Pancreas (tissue), 10 donors: ENCODE results near the gene EGFR. TPM values are rescaled to one million over a fixed set of nuclear protein-coding genes. Genes with fewer than 3 reads are reported as not detected.

Experiments
- ATAC-seq, 4 donors: fragments of 200-7000 bp; cut with Tn5 transposase; one replicate each; pipeline versions ENCODE4 v1.8.0 to v1.9.1; 2020; ENCODE audit warnings: mild to moderate bottlenecking in 4 of 4, moderate library complexity in 4 of 4
- DNase-seq, 6 donors: peaks; one replicate each; pipeline ENCODE4 v3.0.0-alpha.2; 2020
- FAIRE-seq: peaks from 2 replicates; lab custom pipeline; 2012; peaks lifted over from hg19 to GRCh38; lab: Jason Lieb, UNC
- H3K27ac ChIP-seq, 4 donors: fragments of 200-600 bp; sonication (generic); 1 replicate in 3 of 4; 2 replicates in 1 of 4; pipeline versions ENCODE4 v1.5.0 to v1.8.0; 2020
- H3K27me3 ChIP-seq, 4 donors: fragments of 200-600 bp; one replicate each; pipeline ENCODE4 v1.8.0; 2021
- H3K36me3 ChIP-seq, 3 donors: fragments of 200-600 bp; sonication (generic) in 1 of 3; one replicate each; pipeline versions ENCODE4 v1.5.0 to v1.8.0; 2020 to 2021
- H3K4me1 ChIP-seq, 3 donors: fragments of 200-600 bp; one replicate each; pipeline ENCODE4 v1.8.0; 2021
- H3K4me3 ChIP-seq, 4 donors: fragments of 200-600 bp; sonication (generic) in 2 of 4; one replicate each; pipeline versions ENCODE4 v1.5.0 to v1.8.0; 2020 to 2021
- H3K9me3 ChIP-seq, 4 donors: fragments of 200-600 bp; one replicate each; pipeline ENCODE4 v1.8.0; 2021
- WGBS, 2 donors: extraction: QIAGEN DNeasy Blood & Tissue Kit; methylation state at CpG; one replicate each; pipeline ENCODE4 v1.1.7; 2013; 5-methylcytosine and 5-hydroxymethylcytosine counted together
- intact Hi-C, 3 donors: fragments of 100-400 bp; cut with DNase I; formaldehyde crosslinking; loops; one replicate each; pipeline versions ENCODE4 v1.11.1 to v1.14.2; 2022
- polyA plus RNA-seq, 2 donors: library from polyadenylated mRNA; stranded (reverse); fragments of 200-250 nt; gene quantifications; one replicate each; pipeline ENCODE4 v1.2.3, GENCODE V29; 2013
- total RNA-seq, 6 donors: library from RNA; stranded (reverse); fragmentation: NEBNext Ultra II Directional in 4 of 6; extraction: Animal tissue kit (Norgen Biotek cat#: 25700) in 4 of 6; gene quantifications; one replicate each; pipeline versions ENCODE4 v1.2.1 to v1.2.4, GENCODE V29; 2021 to 2023
- TF ChIP-seq, protein P1 (sequence below), 4 donors: fragments of 200-600 bp; sonication (generic) in 3 of 4; IDR thresholded peaks; one replicate each; pipeline versions ENCODE4 v1.5.0 to v1.8.0; 2021; ENCODE audit warnings: antibody characterized with exemption in 4 of 4
- donor health status: healthy with polysubstance abuse.
- donor health status: DM: no; HTN: no; CAD: no; lungs with moderate emphysema.
- donor health status: DM: no; HTN: no; CAD: no.
- donor health status: control.
- donor health status: control.
- donor health status: Bipolar disorder and iron deficiency.
- donor health status: DM: yes; HTN: yes; CAD: no.
- donor health status: DM: no; HTN: no; CAD: no.
- donor health status: DM: no; HTN: no; CAD: no.
- donor health status: DM: yes; HTN: yes; CAD: no.

EGFR gene
- total and polyA plus RNA-seq, 8 donors: 5.5 to 38.8 (median 30.3) TPM

- no peak for FAIRE-seq
- no peaks in the 10 kb centered on the region for H3K9me3 ChIP-seq
- intact Hi-C loops: no loop called here
Observed at GRCh38 chr7:55061726-55062499, 43.1 kb downstream of the EGFR start.

DNA sequence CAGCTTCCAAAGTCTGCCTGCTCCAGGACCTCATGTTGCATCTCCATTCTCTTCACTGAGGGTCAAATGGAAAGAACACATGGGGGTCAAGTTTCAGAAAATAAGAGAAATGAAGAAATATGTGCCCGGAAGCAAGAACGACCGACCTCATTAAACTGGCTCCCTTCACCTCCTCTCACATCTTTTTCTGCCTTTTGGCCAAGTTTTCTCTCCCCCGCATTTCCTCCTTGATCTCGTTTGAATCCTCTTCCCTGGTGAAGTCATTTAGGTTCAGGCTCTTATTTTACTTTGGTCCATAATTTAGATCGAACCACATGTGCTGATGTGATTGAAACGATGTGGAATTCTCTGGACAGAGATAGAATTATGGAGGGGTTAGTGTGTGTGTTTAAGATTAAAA, 44.2 kb downstream of the EGFR start:
- no peaks in the 10 kb centered on the region for H3K27me3 ChIP-seq
- H3K9me3 ChIP-seq: no peaks in the 10 kb centered on the region
- DNase-seq (no peak), ATAC-seq (no peak), FAIRE-seq (no peak)
- TF ChIP-seq, protein P1, sequence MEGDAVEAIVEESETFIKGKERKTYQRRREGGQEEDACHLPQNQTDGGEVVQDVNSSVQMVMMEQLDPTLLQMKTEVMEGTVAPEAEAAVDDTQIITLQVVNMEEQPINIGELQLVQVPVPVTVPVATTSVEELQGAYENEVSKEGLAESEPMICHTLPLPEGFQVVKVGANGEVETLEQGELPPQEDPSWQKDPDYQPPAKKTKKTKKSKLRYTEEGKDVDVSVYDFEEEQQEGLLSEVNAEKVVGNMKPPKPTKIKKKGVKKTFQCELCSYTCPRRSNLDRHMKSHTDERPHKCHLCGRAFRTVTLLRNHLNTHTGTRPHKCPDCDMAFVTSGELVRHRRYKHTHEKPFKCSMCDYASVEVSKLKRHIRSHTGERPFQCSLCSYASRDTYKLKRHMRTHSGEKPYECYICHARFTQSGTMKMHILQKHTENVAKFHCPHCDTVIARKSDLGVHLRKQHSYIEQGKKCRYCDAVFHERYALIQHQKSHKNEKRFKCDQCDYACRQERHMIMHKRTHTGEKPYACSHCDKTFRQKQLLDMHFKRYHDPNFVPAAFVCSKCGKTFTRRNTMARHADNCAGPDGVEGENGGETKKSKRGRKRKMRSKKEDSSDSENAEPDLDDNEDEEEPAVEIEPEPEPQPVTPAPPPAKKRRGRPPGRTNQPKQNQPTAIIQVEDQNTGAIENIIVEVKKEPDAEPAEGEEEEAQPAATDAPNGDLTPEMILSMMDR (IDR thresholded peaks at IDR 0.05): no peak
- WGBS, 2 donors: 90 to 94% methylated on average over 7 of the region's 7 CpGs
- H3K4me1 ChIP-seq: peaks cover 0 to 4% (median 2%) of the 10 kb centered on the region in 3 donors
- intact Hi-C loops: no loop called here
- H3K27ac ChIP-seq: no peak overlapping the region
- no peaks in the 10 kb centered on the region for H3K36me3 ChIP-seq
- H3K4me3 ChIP-seq: no peak overlapping the region

More at GRCh38 chr7:55061726-55062499, 43.1 kb downstream of the EGFR start:
- Histone ChIP-seq H3K4me3 (no peak overlapping the region), H3K27me3 (no peaks in the 10 kb centered on the region), H3K4me1 (peaks cover 0 to 4% (median 2%) of the 10 kb centered on the region in 3 donors), H3K27ac (no peak overlapping the region), H3K36me3 (no peaks in the 10 kb centered on the region)
- no peak for DNase-seq
- TF ChIP-seq, protein P1 (IDR thresholded peaks at IDR 0.05): no peak
- WGBS, 2 donors: 84 to 90% methylated on average over 10 of the region's 10 CpGs
- no peak for ATAC-seq

GRCh38 chr7:55063633-55064032, 44.8 kb downstream of the EGFR start:
- no peak for FAIRE-seq
- peaks cover 0 to 4% (median 2%) of the 10 kb centered on the region in 3 donors for H3K4me1 ChIP-seq
- no peaks in the 10 kb centered on the region for H3K27me3 ChIP-seq
- TF ChIP-seq, protein P1 (IDR thresholded peaks at IDR 0.05): no peak
- DNase-seq: no peak
- intact Hi-C loops: no loop called here
- ATAC-seq: no peak
- 88 to 94% methylated on average over 5 of the region's 5 CpGs for WGBS, 2 donors
- no peak overlapping the region for H3K27ac ChIP-seq
- no peaks in the 10 kb centered on the region for H3K36me3 ChIP-seq
- no peaks in the 10 kb centered on the region for H3K9me3 ChIP-seq
- H3K4me3 ChIP-seq: no peak overlapping the region

DNA sequence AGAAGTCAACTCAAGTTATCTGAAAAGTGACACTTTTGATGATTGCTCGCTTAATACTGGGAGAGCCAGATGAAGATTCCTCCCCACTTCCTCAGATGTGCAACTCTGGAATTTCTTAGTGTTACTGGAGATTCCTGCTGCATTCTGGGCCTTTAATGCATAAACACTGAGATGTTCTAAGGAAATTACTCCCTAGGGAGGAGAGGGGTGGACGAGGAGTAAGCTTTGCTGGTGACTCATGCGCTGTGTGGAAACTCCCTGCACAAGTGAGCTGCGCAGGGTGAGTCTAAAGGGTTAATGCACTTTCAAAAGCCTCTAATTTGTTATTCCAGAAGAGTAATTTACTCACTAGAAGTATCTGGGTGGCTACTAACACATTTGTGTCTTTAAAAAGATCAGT, 46.3 kb downstream of the EGFR start:
- no peaks in the 10 kb centered on the region for H3K27me3 ChIP-seq
- WGBS, 2 donors: 80 to 83% methylated on average over 4 of the region's 4 CpGs
- DNase-seq (no peak), FAIRE-seq (no peak), ATAC-seq (peak in 3 of 4 donors; percentile 51 to 73 (median 66))
- intact Hi-C loops: no loop called here
- H3K27ac ChIP-seq: peak overlapping the region; percentile 6 to 66 (median 40)
- H3K9me3 ChIP-seq: no peaks in the 10 kb centered on the region
- no peaks in the 10 kb centered on the region for H3K36me3 ChIP-seq
- peaks cover 0 to 4% (median 0%) of the 10 kb centered on the region in 3 donors for H3K4me1 ChIP-seq
- TF ChIP-seq, protein P1 (IDR thresholded peaks at IDR 0.05): no peak
- no peak overlapping the region for H3K4me3 ChIP-seq
